Neural cell (in vitro differentiated cells): ENCODE results near the gene TOMM7.

Source experiments
- EZH2 ChIP-seq: fragments of 200-600, 300-800 bp; shearing (Covaris generic), sonication (generic); IDR thresholded peaks from 2 replicates; pipeline ENCODE4 v1.6.1; 2014; ENCODE audit warnings: antibody characterized with exemption, low read length, borderline replicate concordance, mild to moderate bottlenecking; ENCODE audit not compliant: insufficient read depth, poor library complexity, severe bottlenecking
- TF ChIP-seq, protein P1 (sequence below): fragments of 450-650 bp; IDR thresholded peaks from 2 replicates; pipeline ENCODE4 v1.5.1; 2014; ENCODE audit warnings: antibody characterized with exemption, mild to moderate bottlenecking, moderate library complexity; ENCODE audit not compliant: poor library complexity, severe bottlenecking

DNA sequence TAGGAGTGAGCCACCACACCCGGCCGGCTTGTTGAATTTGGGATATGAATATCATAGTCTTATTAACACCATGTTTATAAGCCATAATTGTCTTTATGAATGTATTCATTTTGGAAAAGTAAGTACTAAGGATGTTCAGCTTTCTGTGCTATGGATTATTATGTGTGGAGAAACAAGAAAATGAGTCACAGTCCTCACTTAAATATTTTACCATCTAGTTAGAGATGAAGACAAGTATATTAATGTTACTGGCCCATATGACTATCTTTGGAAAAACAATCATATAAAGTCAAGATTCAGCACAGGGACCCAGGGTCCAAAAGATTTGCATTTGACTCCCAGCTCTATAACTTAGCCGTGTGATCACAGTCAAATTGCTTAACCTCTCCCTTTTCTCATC is 9.8 kb upstream of the TOMM7 start:
- no peak for TF ChIP-seq EZH2
- TF ChIP-seq, protein P1, sequence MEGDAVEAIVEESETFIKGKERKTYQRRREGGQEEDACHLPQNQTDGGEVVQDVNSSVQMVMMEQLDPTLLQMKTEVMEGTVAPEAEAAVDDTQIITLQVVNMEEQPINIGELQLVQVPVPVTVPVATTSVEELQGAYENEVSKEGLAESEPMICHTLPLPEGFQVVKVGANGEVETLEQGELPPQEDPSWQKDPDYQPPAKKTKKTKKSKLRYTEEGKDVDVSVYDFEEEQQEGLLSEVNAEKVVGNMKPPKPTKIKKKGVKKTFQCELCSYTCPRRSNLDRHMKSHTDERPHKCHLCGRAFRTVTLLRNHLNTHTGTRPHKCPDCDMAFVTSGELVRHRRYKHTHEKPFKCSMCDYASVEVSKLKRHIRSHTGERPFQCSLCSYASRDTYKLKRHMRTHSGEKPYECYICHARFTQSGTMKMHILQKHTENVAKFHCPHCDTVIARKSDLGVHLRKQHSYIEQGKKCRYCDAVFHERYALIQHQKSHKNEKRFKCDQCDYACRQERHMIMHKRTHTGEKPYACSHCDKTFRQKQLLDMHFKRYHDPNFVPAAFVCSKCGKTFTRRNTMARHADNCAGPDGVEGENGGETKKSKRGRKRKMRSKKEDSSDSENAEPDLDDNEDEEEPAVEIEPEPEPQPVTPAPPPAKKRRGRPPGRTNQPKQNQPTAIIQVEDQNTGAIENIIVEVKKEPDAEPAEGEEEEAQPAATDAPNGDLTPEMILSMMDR: no peak
